GM12891 (cell line): ENCODE data around the gene HELQ. TPM values are rescaled to one million over a fixed set of nuclear protein-coding genes. Genes with fewer than 3 reads are reported as not detected.
"Not testable (repeated sequence)": the region's sequence is repeated elsewhere in the genome, so short reads cannot be mapped to it uniquely, and the experiment has no call there.

Source experiments
- DNase-seq: peaks from one replicate; pipeline ENCODE4 v3.0.0; 2011; ENCODE audit warnings: low spot score; ENCODE audit not compliant: insufficient read length
- FAIRE-seq: peaks from 2 replicates; lab custom pipeline; 2011; peaks lifted over from hg19 to GRCh38; lab: Jason Lieb, UNC
- PAX5 ChIP-seq: IDR thresholded peaks from 2 replicates; pipeline ENCODE4 v1.6.1; 2011; ENCODE audit warnings: low read length, moderate library complexity, mild to moderate bottlenecking; ENCODE audit not compliant: insufficient read depth, severe bottlenecking
- POLR2A ChIP-seq: IDR thresholded peaks from 2 replicates; pipeline ENCODE4 v1.6.1; 2011; ENCODE audit warnings: low read depth, low read length, control low read depth
- POLR2AphosphoS5 ChIP-seq: IDR thresholded peaks from 2 replicates; pipeline ENCODE4 v1.6.1; 2011; ENCODE audit warnings: low read depth, low read length, control low read depth
- POU2F2 ChIP-seq: IDR thresholded peaks from 2 replicates; pipeline ENCODE4 v1.6.1; 2011; ENCODE audit warnings: low read depth, mild to moderate bottlenecking, control low read depth, low read length, moderate library complexity
- SPI1 ChIP-seq: IDR thresholded peaks from 2 replicates; pipeline ENCODE4 v1.6.1; 2011; ENCODE audit warnings: low read depth, low read length, control low read depth
- TAF1 ChIP-seq: IDR thresholded peaks from 2 replicates; pipeline ENCODE4 v1.6.1; 2011; ENCODE audit warnings: low read depth, low read length, control low read depth
- polyA plus RNA-seq: library from polyadenylated mRNA; unstranded; fragments of >200 nt; gene quantifications from one replicate; pipeline ENCODE4 v1.2.1, GENCODE V29; 2012; ENCODE audit warnings: low read depth, missing spikeins, inconsistent platforms; ENCODE audit not compliant: missing spikeins

HELQ gene, protein sequence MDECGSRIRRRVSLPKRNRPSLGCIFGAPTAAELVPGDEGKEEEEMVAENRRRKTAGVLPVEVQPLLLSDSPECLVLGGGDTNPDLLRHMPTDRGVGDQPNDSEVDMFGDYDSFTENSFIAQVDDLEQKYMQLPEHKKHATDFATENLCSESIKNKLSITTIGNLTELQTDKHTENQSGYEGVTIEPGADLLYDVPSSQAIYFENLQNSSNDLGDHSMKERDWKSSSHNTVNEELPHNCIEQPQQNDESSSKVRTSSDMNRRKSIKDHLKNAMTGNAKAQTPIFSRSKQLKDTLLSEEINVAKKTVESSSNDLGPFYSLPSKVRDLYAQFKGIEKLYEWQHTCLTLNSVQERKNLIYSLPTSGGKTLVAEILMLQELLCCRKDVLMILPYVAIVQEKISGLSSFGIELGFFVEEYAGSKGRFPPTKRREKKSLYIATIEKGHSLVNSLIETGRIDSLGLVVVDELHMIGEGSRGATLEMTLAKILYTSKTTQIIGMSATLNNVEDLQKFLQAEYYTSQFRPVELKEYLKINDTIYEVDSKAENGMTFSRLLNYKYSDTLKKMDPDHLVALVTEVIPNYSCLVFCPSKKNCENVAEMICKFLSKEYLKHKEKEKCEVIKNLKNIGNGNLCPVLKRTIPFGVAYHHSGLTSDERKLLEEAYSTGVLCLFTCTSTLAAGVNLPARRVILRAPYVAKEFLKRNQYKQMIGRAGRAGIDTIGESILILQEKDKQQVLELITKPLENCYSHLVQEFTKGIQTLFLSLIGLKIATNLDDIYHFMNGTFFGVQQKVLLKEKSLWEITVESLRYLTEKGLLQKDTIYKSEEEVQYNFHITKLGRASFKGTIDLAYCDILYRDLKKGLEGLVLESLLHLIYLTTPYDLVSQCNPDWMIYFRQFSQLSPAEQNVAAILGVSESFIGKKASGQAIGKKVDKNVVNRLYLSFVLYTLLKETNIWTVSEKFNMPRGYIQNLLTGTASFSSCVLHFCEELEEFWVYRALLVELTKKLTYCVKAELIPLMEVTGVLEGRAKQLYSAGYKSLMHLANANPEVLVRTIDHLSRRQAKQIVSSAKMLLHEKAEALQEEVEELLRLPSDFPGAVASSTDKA
- polyA plus RNA-seq = 5.9 TPM

DNA sequence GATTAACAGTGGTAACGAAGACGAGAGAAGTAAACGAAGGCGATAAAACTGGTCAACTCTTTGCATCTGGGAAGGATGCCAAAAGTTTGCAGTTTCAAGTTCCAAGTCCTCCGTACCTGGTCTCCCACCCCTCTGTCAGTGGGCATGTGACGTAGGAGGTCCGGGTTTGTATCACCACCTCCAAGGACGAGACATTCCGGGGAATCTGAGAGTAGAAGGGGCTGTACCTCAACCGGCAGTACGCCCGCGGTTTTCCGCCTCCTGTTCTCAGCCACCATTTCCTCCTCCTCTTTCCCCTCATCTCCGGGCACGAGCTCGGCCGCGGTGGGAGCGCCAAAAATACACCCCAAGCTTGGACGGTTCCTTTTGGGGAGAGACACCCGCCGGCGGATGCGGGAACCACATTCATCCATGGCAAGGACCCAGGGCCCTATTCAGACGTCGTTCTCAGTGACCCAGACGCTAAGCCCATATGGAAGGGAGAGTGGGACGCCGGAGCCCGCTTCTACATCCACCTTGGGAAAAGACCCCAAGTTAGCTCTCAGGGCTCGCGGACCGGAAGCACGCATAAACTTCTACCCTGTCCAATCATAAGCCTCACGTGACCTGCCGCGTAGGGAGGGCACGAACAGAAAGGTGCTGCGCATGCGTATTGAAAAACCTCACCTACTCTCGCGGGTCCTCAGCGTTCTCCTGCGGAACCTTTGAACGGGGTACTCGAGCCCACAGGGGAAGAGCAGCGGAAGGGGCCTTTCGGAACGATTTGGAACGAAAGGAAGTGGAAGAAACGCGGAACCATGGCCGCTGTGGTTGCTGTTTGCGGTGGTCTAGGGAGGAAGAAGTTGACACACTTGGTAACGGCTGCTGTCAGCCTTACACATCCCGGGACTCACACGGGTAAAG, at the start of gene HELQ, which contains the start of gene MRPS18C:
HELQ (minus strand) TSS at position 543 of the 903 bp plus-strand sequence; CDS start at position 413, 130 bp downstream.
MRPS18C (plus strand) TSS at position 778 of the 903 bp plus-strand sequence; CDS start at position 798, 20 bp downstream.
- TF ChIP-seq POLR2AphosphoS5 (peak; percentile 97), SPI1 (peak; percentile 77), POLR2A (peak; percentile 98), POU2F2 (peak; percentile 78), TAF1 (peak; percentile 95), PAX5 (no peak)
- peak; percentile 100 for FAIRE-seq
- peak; percentile 65 for DNase-seq

DNA sequence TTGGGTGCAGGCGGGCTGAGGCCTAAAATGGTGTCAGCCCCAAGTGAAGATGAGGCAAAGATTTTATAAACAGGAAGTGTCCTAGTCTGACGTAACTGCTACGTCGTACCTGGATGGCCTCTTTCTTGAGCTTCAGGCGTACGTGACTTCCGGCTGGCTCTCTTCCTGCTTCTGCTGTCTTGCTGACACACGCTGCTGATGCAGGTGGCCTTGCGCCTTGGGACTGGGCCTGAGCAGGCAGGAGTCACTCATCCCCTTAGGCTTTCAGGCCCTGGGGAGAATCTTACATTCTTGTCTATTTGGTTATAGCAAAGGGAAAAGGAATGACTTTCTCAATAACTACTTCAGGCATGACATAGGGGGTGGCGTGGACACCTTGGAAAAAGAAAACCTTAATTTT, 49.4 kb upstream of the HELQ start:
- TF ChIP-seq POLR2AphosphoS5 = no peak
- no peak for TF ChIP-seq POLR2A
- TF ChIP-seq SPI1 = no peak
- TF ChIP-seq TAF1 = no peak
- TF ChIP-seq PAX5 = no peak
- no peak for TF ChIP-seq POU2F2
- no peak for DNase-seq
- no peak for FAIRE-seq

DNA sequence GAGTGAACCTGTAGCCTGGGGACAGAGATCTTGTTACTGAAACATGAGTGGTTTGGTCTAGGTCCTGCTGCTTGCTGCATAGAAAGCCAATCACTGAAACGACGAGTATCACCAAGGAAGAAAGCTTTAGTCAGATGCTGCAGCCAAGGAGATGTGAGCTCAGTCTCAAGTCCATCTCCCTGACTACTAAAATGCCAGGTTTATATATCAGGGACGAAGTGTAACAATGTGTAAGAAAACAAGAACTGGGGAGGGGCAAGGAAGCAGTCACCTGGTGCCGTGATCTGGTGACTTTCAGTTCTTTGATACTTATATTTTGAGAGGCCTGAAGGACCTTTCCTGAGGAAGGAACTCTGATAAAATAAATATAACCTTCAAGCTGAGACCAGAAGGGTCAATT, 48.9 kb upstream of the HELQ start:
- DNase-seq (no peak), FAIRE-seq (no peak)
- no peak for TF ChIP-seq SPI1
- no peak for TF ChIP-seq POLR2A

DNA sequence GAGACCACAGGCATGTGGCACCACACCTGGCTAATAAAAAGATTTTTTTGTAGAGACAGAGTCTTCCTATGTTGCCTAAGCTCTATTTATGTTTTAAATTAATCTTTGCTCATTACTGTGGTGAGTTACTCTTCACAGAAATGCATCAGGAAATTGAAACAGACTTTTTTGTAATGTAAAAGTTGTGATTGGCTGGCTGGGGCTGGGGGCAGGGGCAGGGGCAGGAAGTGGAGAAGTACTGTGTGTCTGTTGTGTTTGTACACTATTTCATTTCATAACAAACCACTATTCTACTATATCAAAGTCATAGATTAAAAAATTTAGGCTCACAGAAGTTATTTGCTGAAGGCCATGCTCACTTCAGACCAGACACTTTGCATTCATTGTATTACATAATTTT, 48.4 kb upstream of the HELQ start:
- FAIRE-seq = no peak
- TF ChIP-seq POLR2A (no peak), POLR2AphosphoS5 (no peak), SPI1 (no peak), PAX5 (no peak), TAF1 (no peak), POU2F2 (no peak)
- DNase-seq = no peak

DNA sequence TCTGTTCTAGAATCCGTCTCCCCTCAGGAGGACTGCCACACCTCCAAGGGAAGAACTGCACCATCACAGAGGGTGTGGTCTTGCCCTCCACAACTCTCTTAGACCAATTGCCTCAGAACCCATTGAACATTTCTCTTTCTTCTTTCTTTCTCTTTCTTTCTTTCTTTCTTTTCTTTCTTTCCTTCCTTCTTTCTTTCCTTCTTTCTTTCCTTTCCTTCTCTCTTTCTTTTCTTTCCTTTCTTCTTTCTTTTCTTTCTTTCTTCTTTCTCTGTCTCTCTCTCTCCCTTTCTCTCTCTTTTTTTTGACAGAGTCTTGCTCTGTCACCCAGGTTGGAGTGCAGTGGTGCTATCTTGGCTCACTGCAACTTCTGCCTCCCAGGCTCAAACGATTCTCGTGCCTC, 46.0 kb upstream of the HELQ start:
- not testable (repeated sequence) for DNase-seq, FAIRE-seq

DNA sequence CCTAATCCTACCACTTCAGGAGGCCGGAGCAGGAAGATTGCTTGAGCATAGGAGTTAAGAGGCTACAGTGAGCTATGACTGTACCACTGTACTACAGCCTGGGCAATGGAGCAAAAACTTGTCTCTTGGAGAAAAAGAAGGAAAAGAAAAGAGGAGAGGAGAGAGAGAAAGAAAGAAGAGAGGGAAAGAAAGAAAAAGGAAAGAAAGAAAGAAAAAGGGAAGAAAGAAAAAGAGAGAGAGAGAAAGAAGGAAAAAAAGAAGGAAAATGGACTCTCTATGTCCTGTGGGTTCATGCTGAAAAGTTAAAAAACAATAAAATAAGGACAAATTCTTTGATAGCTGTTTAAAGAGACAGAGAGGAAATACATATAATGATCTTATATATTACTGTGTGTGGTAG, 42.6 kb upstream of the HELQ start:
- FAIRE-seq = no peak
- DNase-seq = no peak
- no peak for TF ChIP-seq POLR2A
- no peak for TF ChIP-seq PAX5
- no peak for TF ChIP-seq TAF1
- no peak for TF ChIP-seq POU2F2
- no peak for TF ChIP-seq POLR2AphosphoS5
- TF ChIP-seq SPI1 = no peak

DNA sequence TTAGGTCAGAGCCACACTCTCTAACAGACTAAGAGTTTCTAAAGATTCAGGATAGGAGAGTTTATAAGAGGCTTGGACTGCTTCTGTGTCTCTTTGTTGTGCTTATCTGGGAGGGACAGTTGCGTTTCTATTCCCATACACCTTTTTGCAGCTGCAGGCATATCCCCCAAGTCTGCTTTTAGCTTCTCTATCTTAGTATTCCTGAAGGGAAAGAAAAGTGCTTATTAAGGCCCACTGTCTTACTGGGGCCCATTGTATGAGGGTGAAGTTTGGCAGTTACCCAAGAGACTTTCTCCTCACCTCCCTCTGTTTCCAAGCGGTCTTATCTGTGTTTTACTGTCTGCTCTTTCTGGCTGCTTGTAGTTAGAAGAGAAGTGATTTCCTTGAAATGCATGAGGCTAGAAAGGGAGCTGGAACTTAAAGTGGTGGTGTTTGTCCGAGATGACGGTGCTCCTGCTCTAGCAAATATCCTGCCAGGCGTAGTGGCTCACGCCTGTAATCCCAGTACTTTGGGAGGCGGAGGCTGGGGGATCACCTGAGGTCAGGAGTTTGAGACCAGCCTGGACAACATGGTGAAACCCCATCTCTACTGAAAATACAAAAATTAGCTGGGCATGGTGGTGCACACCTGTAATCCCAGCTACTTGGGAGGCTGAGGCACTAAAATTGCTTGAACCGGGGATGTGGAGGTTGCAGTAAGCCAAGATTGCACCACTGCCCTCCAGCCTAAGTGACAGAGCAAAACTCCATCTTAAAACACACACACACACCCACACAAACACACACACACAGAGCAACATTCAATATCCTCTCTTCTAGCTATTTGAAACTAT, 40.7 kb upstream of the HELQ start:
- FAIRE-seq, DNase-seq: not testable (repeated sequence)

DNA sequence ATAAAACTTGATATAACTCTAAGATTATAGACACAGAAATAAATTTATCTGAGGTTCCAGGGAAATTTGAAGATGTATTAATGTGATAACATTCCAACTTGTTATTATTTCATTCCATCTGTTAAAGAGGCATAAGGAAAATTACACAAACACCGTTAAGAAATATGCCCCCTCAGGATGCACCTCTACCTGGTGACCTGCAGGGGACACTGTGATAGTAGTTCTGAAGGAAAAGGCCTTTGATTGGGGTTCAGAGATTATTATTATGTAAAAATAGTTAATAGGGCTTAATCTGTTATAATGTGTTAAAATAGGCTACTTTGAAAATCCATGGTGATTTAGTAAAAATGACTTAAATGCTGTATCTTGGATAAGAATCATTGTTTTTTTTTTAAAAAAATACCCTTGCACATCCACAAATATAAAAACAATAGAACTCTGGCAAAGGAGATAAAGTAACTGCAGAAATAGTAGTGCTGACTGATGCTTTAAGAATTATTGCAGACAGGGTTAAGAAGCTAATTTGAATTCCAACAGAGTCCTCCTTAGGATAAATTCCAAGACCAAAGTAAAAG, 35.3 kb upstream of the HELQ start:
- DNase-seq = peak; percentile 22
- TF ChIP-seq POLR2A (no peak), SPI1 (no peak), PAX5 (no peak), TAF1 (no peak), POU2F2 (no peak), POLR2AphosphoS5 (no peak)
- peak; percentile 68 for FAIRE-seq
